Panc1 (cell line): ENCODE data around the gene CCDC70. TPM values are rescaled to one million over a fixed set of nuclear protein-coding genes. Genes with fewer than 3 reads are reported as not detected.

ENCODE experiments used
- ATAC-seq: fragments of 200-7000 bp; cut with Tn5 transposase; 2 replicates; pipeline ENCODE4 v1.9.1; 2020; ENCODE audit warnings: mild to moderate bottlenecking, moderate library complexity
- BruUV-seq: library from RNA; stranded (reverse); fragments of 400-500 nt; replicated peaks from 2 replicates; lab custom pipeline; 2021; lab: Mats Ljungman, UMichigan
- CTCF ChIA-PET: fragments of 300-600 bp; sonication (Branson Sonifier 250); formaldehyde crosslinking; loops from one replicate; lab custom pipeline; 2022; ENCODE audit warnings: antibody characterized with exemption; lab: Charles Lee
- POLR2A ChIA-PET: fragments of 300-600 bp; sonication (Branson Sonifier 250); formaldehyde crosslinking; loops from one replicate; lab custom pipeline; 2022; ENCODE audit warnings: antibody characterized with exemption; lab: Charles Lee
- DNase-seq: peaks from one replicate; pipeline ENCODE4 v3.0.0-alpha.2; 2010; ENCODE audit warnings: low read depth, low spot score
- H3K27ac ChIP-seq: 2 replicates; pipeline ENCODE4 v1.5.1; 2011; ENCODE audit warnings: mild to moderate bottlenecking, low read length, inconsistent platforms
- H3K27me3 ChIP-seq: fragments of 200-500 bp; sonication (Bioruptor generic); 2 replicates; pipeline ENCODE4 v1.6.0; 2014; ENCODE audit warnings: low read length, inconsistent platforms; ENCODE audit not compliant: control insufficient read depth, insufficient read depth
- H3K36me3 ChIP-seq: fragments of 200-500 bp; sonication (Bioruptor generic); 2 replicates; pipeline ENCODE4 v1.5.1; 2014; ENCODE audit warnings: inconsistent platforms, mild to moderate bottlenecking, low read length, moderate library complexity; ENCODE audit not compliant: control insufficient read depth, insufficient read depth
- H3K4me1 ChIP-seq: 2 replicates; pipeline ENCODE4 v1.5.1; 2011; ENCODE audit warnings: inconsistent platforms, mild to moderate bottlenecking, low read length, moderate library complexity; ENCODE audit not compliant: control insufficient read depth, insufficient read depth
- H3K4me3 ChIP-seq, 2 experiments: 2 replicates each; pipeline ENCODE4 v1.5.1; 2011 to 2012; ENCODE audit warnings: low read depth in 2 of 2, low read length in 2 of 2, mild to moderate bottlenecking in 2 of 2, inconsistent platforms in 1 of 2, moderate library complexity in 1 of 2
- H3K9me3 ChIP-seq: fragments of 200-500 bp; sonication (Bioruptor generic); 2 replicates; pipeline ENCODE4 v1.5.1; 2014; ENCODE audit warnings: low read depth, mild to moderate bottlenecking, inconsistent platforms, low read length, moderate library complexity; ENCODE audit not compliant: control insufficient read depth, insufficient read depth
- POLR2AphosphoS5 ChIP-seq: IDR thresholded peaks from 2 replicates; pipeline ENCODE4 v1.6.1; 2012; ENCODE audit warnings: mild to moderate bottlenecking, low read depth, low read length, moderate library complexity
- TCF7L2 ChIP-seq: IDR thresholded peaks from 2 replicates; pipeline ENCODE4 v1.6.1; 2011; ENCODE audit warnings: mild to moderate bottlenecking, low read depth, low read length, inconsistent platforms
- in situ Hi-C: cut with HindIII; loops from 2 replicates; pipeline ENCODE4 v1.10.0; 2016; ENCODE audit warnings: low sequenced_read_pairs, low pct_unique_long_range_greater_than_20kb
- intact Hi-C: fragments of 100-400 bp; cut with micrococcal nuclease; formaldehyde crosslinking; loops from one replicate; pipeline ENCODE4 v1.10.0; 2022; ENCODE audit not compliant: unreplicated experiment
- total RNA-seq: library from RNA; stranded (reverse); gene quantifications from one replicate; pipeline ENCODE4 v1.2.1, GENCODE V29; 2021; ENCODE audit not compliant: unreplicated experiment
- TF ChIP-seq, protein P1 (sequence below), 2 experiments: IDR thresholded peaks; 2 replicates each; pipeline ENCODE4 v1.6.1; 2011 to 2012; ENCODE audit warnings: low read depth in 2 of 2, control low read depth in 1 of 2, low read length in 1 of 2, mild to moderate bottlenecking in 1 of 2, moderate library complexity in 1 of 2; ENCODE audit not compliant: insufficient read depth in 1 of 2
- TF ChIP-seq, protein P2 (sequence below): fragments of 450-650 bp; IDR thresholded peaks from 2 replicates; pipeline ENCODE4 v1.5.1; 2017; ENCODE audit warnings: mild to moderate bottlenecking

CCDC70 gene
- total RNA-seq, 1 experiment from 2014 or later: not detected

- DNase-seq (no peak), ATAC-seq (peak; percentile 82)
- Histone ChIP-seq H3K4me1 (no peaks in the 10 kb centered on the region), H3K27me3 (peaks cover 3% of the 10 kb centered on the region; the same call in 1 of the 2 replicates), H3K27ac (no peak within 1 kb of the TSS), H3K9me3 (no peaks in the 10 kb centered on the region), H3K36me3 (no peaks in the 10 kb centered on the region), H3K4me3 (no peak within 1 kb of the TSS)
- CTCF ChIA-PET: interaction anchor here (0.6 to 0.7 kb wide), 2 partner anchors 246 to 510 kb away, joined by 3 to 8 read pairs; no protein-coding TSS in a partner anchor
- TF ChIP-seq, protein P1, sequence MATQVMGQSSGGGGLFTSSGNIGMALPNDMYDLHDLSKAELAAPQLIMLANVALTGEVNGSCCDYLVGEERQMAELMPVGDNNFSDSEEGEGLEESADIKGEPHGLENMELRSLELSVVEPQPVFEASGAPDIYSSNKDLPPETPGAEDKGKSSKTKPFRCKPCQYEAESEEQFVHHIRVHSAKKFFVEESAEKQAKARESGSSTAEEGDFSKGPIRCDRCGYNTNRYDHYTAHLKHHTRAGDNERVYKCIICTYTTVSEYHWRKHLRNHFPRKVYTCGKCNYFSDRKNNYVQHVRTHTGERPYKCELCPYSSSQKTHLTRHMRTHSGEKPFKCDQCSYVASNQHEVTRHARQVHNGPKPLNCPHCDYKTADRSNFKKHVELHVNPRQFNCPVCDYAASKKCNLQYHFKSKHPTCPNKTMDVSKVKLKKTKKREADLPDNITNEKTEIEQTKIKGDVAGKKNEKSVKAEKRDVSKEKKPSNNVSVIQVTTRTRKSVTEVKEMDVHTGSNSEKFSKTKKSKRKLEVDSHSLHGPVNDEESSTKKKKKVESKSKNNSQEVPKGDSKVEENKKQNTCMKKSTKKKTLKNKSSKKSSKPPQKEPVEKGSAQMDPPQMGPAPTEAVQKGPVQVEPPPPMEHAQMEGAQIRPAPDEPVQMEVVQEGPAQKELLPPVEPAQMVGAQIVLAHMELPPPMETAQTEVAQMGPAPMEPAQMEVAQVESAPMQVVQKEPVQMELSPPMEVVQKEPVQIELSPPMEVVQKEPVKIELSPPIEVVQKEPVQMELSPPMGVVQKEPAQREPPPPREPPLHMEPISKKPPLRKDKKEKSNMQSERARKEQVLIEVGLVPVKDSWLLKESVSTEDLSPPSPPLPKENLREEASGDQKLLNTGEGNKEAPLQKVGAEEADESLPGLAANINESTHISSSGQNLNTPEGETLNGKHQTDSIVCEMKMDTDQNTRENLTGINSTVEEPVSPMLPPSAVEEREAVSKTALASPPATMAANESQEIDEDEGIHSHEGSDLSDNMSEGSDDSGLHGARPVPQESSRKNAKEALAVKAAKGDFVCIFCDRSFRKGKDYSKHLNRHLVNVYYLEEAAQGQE (IDR thresholded peaks at IDR 0.05; ENCODE audit: insufficient read depth in 1 of 2, low read depth in 2 of 2, low read length in 1 of 2): no peak
- TF ChIP-seq, protein P2, sequence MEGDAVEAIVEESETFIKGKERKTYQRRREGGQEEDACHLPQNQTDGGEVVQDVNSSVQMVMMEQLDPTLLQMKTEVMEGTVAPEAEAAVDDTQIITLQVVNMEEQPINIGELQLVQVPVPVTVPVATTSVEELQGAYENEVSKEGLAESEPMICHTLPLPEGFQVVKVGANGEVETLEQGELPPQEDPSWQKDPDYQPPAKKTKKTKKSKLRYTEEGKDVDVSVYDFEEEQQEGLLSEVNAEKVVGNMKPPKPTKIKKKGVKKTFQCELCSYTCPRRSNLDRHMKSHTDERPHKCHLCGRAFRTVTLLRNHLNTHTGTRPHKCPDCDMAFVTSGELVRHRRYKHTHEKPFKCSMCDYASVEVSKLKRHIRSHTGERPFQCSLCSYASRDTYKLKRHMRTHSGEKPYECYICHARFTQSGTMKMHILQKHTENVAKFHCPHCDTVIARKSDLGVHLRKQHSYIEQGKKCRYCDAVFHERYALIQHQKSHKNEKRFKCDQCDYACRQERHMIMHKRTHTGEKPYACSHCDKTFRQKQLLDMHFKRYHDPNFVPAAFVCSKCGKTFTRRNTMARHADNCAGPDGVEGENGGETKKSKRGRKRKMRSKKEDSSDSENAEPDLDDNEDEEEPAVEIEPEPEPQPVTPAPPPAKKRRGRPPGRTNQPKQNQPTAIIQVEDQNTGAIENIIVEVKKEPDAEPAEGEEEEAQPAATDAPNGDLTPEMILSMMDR: peak; percentile 86
- in situ Hi-C loops: no loop called here
- intact Hi-C loops: no loop called here
- POLR2A ChIA-PET: no interaction called here
- no TSS peak for BruUV-seq
Observed at GRCh38 chr13:51844862-51845573, 16.8 kb upstream of the CCDC70 start, which contains the start of gene TMEM272. TSS of gene TMEM272 (minus strand) at chr13:51845177. CDS start at chr13:51838530, 6,647 bp downstream.

- Histone ChIP-seq H3K27me3 (peaks cover 3% of the 10 kb centered on the region; the same call in 1 of the 2 replicates), H3K36me3 (no peaks in the 10 kb centered on the region), H3K4me3 (no peak overlapping the region), H3K4me1 (no peaks in the 10 kb centered on the region), H3K9me3 (no peaks in the 10 kb centered on the region), H3K27ac (no peak overlapping the region)
- ATAC-seq (0 out of 2 replicates have a peak, but pooled peaks have one; percentile 38), DNase-seq (no peak)
- in situ Hi-C loops (no loop called here), intact Hi-C loops (no loop called here)
- ChIA-PET POLR2A (no interaction called here), CTCF (no interaction called here)
- no peak for TF ChIP-seq TCF7L2
- no peak for TF ChIP-seq POLR2AphosphoS5
- TF ChIP-seq, protein P1 (IDR thresholded peaks at IDR 0.05; ENCODE audit: insufficient read depth in 1 of 2, low read depth in 2 of 2, low read length in 1 of 2): no peak
- TF ChIP-seq, protein P2: no peak
- no TSS peak for BruUV-seq
Observed at GRCh38 chr13:51845574-51846318, 16.0 kb upstream of the CCDC70 start.
